Peyer's patch (tissue), 4 donors: Measurements from ENCODE around the gene F9. TPM values are rescaled to one million over a fixed set of nuclear protein-coding genes. Genes with fewer than 3 reads are reported as not detected.

Experiments
- DNase-seq, 3 donors: peaks; one replicate each; pipeline ENCODE4 v3.0.0-alpha.2; 2017 to 2019
- H3K27ac ChIP-seq, 4 donors: fragments of 200-600 bp; sonication (generic); one replicate each; pipeline ENCODE4 v1.5.1; 2016 to 2019
- H3K27me3 ChIP-seq, 2 donors: fragments of 200-600 bp; sonication (generic); one replicate each; pipeline ENCODE4 v1.5.1; 2019
- H3K36me3 ChIP-seq, 3 donors: fragments of 200-600 bp; sonication (generic); one replicate each; pipeline ENCODE4 v1.5.1; 2016 to 2019
- H3K4me1 ChIP-seq, 4 donors: fragments of 200-600 bp; sonication (generic); one replicate each; pipeline ENCODE4 v1.5.1; 2016 to 2019
- H3K4me3 ChIP-seq, 4 donors: fragments of 200-600 bp; sonication (generic); 1 replicate in 3 of 4; 2 replicates in 1 of 4; pipeline ENCODE4 v1.5.1; 2016 to 2019; ENCODE audit warnings: mild to moderate bottlenecking in 1 of 4
- H3K9me3 ChIP-seq, 4 donors: fragments of 200-600 bp; sonication (generic); one replicate each; pipeline ENCODE4 v1.5.1; 2016 to 2019; ENCODE audit warnings: mild to moderate bottlenecking in 1 of 4
- CTCF ChIP-seq, 6 experiments: fragments of 450-650 bp in 4 of 6; fragments of 200-600 bp in 2 of 6; sonication (generic) in 1 of 6; IDR thresholded peaks; one replicate each; pipeline ENCODE4 v1.5.1; 2017 to 2019; ENCODE audit warnings: antibody characterized with exemption in 6 of 6, mild to moderate bottlenecking in 3 of 6, moderate library complexity in 1 of 6
- POLR2A ChIP-seq, 2 donors: fragments of 450-650 bp; IDR thresholded peaks; one replicate each; pipeline ENCODE4 v1.5.1; 2017; ENCODE audit warnings: antibody characterized with exemption in 2 of 2, mild to moderate bottlenecking in 2 of 2, moderate library complexity in 2 of 2
- total RNA-seq, 4 donors: library from RNA; depleted of rRNA; stranded (reverse); fragments of >200 nt; gene quantifications; one replicate each; pipeline ENCODE4 v1.1.0, GENCODE V29; 2016

F9 gene
- total RNA-seq, 4 donors from 2014 or later = not detected

- H3K4me3 ChIP-seq = no peak overlapping the region
- no peak for DNase-seq
- TF ChIP-seq POLR2A (IDR thresholded peaks at IDR 0.05) (no peak), CTCF (IDR thresholded peaks at IDR 0.05) (no peak)
- no peak overlapping the region for H3K27ac ChIP-seq
- no peaks in the 10 kb centered on the region for H3K4me1 ChIP-seq
- no peaks in the 10 kb centered on the region for H3K27me3 ChIP-seq
- no peaks in the 10 kb centered on the region for H3K36me3 ChIP-seq
- H3K9me3 ChIP-seq = no peaks in the 10 kb centered on the region
These were observed 13.4 kb downstream of the F9 start for GRCh38 chrX:139543920-139544319.

- Histone ChIP-seq H3K9me3 (no peaks in the 10 kb centered on the region), H3K27ac (no peak overlapping the region), H3K27me3 (no peaks in the 10 kb centered on the region), H3K36me3 (no peaks in the 10 kb centered on the region), H3K4me3 (no peak overlapping the region), H3K4me1 (no peaks in the 10 kb centered on the region)
- TF ChIP-seq POLR2A (IDR thresholded peaks at IDR 0.05) (no peak), CTCF (IDR thresholded peaks at IDR 0.05) (no peak)
- DNase-seq = no peak
These were observed 14.1 kb downstream of the F9 start for GRCh38 chrX:139544591-139544990.

- no peak overlapping the region for H3K27ac ChIP-seq
- H3K9me3 ChIP-seq = peaks cover 0 to 4% (median 0%) of the 10 kb centered on the region in 4 donors
- no peaks in the 10 kb centered on the region for H3K36me3 ChIP-seq
- DNase-seq = no peak
- no peaks in the 10 kb centered on the region for H3K4me1 ChIP-seq
- no peaks in the 10 kb centered on the region for H3K27me3 ChIP-seq
- no peak overlapping the region for H3K4me3 ChIP-seq
- no peak for TF ChIP-seq POLR2A (IDR thresholded peaks at IDR 0.05)
- no peak for TF ChIP-seq CTCF (IDR thresholded peaks at IDR 0.05)
These were observed 23.8 kb downstream of the F9 start for GRCh38 chrX:139554376-139554775.

GRCh38 chrX:139554991-139555675, 24.6 kb downstream of the F9 start:
- Histone ChIP-seq H3K27ac (no peak overlapping the region), H3K4me3 (no peak overlapping the region), H3K9me3 (peaks cover 0 to 4% (median 0%) of the 10 kb centered on the region in 4 donors), H3K27me3 (no peaks in the 10 kb centered on the region), H3K4me1 (no peaks in the 10 kb centered on the region), H3K36me3 (no peaks in the 10 kb centered on the region)
- TF ChIP-seq POLR2A (IDR thresholded peaks at IDR 0.05) = no peak
- TF ChIP-seq CTCF (IDR thresholded peaks at IDR 0.05) = no peak
- DNase-seq = no peak

DNA sequence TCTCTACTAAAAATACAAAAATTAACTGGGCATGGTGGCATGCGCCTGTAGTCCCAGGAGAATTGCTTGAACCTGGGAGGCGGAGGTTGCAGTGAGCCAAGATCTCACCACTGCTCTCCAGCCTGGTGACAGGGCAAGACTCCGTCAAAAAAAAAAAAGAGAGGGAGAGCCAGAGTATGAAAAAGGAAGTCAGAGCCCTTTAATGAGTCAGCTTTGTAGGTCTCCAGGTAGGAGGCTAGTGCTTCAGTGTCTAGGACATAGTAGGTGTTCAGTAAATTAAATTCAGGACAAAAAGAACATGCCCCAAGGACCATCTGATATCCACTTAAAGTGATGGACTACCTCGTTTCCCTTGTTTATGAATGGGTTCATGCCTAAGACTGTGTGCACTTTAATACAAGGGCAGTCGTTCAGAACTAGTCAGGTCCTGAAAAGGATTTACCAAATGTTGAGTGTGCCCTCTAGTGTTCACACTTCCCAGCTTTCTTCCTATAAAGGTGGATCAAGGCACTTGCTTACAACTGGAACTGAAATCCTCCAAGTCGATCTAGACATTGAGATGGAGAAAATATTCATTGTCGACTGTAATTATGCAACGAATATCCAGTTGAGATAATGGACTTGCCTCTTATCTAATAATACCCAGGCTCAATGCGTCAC, 29.0 kb downstream of the F9 start:
- no peak for DNase-seq
- Histone ChIP-seq H3K9me3 (no peaks in the 10 kb centered on the region), H3K4me3 (no peak overlapping the region), H3K27me3 (no peaks in the 10 kb centered on the region), H3K36me3 (no peaks in the 10 kb centered on the region), H3K4me1 (no peaks in the 10 kb centered on the region), H3K27ac (no peak overlapping the region)
- TF ChIP-seq POLR2A (IDR thresholded peaks at IDR 0.05) (no peak), CTCF (IDR thresholded peaks at IDR 0.05) (peak in 2 of 6 experiments; percentile 25 to 43)
